GM19463 (cell line): ENCODE measurements around the gene PRKCB.

Source experiments
- ATAC-seq: cut with Tn5 transposase; IDR thresholded peaks from one replicate; pipeline ENCODE4 v1.9.1; 2021; ENCODE audit warnings: mild to moderate bottlenecking, moderate library complexity; ENCODE audit not compliant: unreplicated experiment

The PRKCB gene

DNA sequence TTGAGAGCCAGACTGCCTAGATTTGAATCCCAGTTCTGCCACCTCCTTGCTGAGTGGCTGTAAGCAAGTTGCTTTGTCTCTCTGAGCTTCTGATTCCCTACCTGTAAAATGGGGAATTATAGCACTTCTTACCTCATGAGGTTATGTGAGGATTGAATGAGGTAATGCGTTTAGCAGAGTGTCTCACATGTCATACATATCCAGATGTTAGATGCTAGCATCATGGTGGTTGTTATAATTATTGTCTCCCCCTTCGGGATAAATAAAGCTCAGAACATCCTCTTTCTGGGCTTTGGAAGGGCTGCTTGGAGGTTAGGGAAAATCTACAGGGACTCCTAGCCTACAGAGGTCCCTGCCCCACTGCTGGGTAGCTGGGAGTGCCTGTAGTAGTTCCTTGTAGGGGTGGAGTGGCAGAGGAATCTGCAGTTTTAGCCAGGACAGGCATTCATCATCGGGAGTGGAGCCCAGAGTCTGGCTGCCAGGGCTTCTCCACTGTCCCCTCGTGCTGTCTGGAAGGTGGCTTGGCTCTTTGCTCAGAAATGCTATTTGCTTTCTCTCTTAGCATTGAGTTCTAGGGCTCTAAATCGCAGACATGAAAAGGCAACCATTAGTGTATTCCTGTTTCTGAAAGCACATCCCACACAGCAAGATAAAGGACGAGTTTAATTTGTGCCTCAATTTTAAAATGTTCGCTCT is 282.5 kb downstream of the PRKCB start:
- ATAC-seq = no peak

DNA sequence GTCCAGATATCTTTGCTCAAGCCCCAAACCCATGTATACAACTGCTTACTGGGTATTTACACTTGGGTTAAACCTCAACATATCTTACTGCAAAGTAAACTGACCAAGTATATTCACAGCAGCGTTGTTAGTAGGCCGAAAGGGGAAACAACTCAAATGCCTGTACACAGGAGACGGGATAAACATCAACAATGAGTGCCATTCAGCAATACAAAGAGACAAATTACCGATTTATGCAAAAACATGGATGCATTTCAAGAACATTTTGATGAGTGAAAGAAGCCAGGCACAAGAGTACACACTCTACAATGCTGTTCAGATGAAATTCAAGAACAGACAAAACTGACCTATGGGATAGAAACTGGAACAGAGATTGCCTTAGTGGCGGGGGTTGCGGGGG is 284.0 kb downstream of the PRKCB start:
- no peak for ATAC-seq

DNA sequence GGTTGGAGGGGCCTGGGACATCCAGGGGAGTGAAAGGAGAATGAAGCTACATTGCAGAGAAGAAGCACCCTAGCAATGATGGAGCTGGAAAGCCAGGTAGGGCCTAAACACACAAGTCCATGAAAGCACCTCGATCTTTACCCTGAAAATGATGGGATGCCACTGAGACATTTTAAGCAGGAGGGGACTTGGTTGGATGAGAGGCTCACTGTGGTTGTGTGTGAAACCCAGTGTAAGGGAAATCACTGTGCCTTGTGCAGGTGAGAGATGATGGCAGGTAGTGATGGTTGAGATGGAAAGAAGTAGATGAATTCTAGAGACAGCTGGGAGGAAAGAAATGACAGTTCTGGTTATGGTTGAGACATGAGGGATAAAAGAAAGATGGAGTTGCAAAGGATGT is 287.5 kb downstream of the PRKCB start:
- ATAC-seq = no peak

GRCh38 chr16:24124291-24124690 is 288.5 kb downstream of the PRKCB start:
- no peak for ATAC-seq

DNA sequence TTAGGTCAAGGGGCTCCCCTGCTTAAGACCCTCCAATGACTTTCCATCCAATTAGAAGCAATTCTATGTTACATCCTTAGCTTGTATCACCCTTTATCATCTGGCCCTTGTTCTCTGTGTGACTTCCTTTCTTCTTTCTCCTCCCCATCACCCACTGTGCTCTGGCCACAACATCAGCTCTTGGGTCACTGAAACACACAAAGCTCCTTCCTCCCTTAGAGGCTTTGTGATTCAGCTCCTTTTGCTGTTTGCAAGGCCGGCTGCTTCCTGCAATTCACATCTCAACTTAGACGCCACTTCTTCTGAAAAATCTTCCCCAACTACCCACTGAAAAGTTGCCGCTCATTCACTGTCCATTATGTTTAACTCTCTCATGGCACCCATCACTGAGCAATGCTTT is 289.4 kb downstream of the PRKCB start:
- no peak for ATAC-seq

- no peak for ATAC-seq
Observed at GRCh38 chr16:24129412-24129918, 293.7 kb downstream of the PRKCB start.

GRCh38 chr16:24130494-24131085 is 294.8 kb downstream of the PRKCB start:
- ATAC-seq = no peak

GRCh38 chr16:24131294-24131693 is 295.5 kb downstream of the PRKCB start:
- no peak for ATAC-seq

- no peak for ATAC-seq
Observed at GRCh38 chr16:24132048-24132796, 296.4 kb downstream of the PRKCB start.

DNA sequence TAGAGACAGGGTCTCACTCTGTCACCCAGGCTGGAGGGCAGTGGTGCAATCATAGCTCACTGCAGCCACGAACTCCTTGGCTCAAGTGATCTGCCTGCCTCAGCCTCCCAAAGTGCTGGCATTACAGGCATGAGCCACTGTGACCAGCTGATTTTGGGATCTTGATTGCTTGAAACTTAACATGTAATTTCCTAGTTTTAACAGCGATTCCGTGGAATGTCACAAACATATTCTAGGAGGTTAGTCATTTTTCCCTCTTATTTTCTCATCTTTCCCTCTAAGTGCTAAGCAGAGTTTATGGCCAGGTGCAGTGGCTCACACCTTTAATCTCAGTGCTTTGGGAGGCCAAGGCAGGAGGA is 297.0 kb downstream of the PRKCB start:
- no peak for ATAC-seq

GRCh38 chr16:24135624-24136565 is 300.1 kb downstream of the PRKCB start:
- ATAC-seq = no peak

DNA sequence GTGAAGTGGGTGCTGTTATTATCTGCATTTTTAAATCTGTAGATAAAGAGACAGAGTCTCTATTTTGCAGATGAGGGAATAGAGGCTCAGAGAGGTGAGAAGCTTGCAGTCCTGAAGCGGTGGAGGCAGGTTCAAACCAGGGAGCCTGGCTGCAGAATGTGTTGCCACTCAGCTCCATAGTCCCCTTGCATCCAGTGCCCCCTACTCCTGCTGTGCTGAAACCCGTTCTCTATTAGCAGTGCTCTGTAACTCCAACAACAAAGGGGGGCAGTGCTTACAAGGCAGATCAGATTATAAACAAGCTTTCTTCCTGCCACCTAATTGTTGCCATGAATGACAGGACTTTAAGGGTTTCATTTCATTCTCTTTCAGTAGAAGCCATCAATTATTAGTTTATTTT is 302.2 kb downstream of the PRKCB start:
- ATAC-seq = no peak

DNA sequence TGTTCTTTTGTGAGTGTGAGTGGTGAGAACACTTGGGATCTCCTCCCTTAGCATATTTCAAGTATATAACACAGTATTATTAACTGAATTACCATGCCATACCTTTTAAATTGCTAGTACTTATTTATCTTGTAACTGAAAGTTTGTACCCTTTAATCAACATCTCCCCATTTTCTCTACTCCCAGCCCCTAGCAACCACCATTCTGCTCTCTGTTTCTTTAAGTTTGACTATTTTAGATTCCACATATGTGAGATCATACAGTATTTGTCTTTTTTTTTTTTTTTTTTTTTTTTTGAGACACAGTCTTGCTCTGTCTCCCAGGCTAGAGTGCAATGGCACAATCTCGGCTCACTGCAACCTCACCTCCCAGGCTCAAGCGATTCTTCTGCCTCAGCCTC is 302.8 kb downstream of the PRKCB start:
- no peak for ATAC-seq

- no peak for ATAC-seq
Observed at GRCh38 chr16:24139282-24139681, 303.5 kb downstream of the PRKCB start.

GRCh38 chr16:24140730-24141129 is 304.9 kb downstream of the PRKCB start:
- ATAC-seq = no peak

DNA sequence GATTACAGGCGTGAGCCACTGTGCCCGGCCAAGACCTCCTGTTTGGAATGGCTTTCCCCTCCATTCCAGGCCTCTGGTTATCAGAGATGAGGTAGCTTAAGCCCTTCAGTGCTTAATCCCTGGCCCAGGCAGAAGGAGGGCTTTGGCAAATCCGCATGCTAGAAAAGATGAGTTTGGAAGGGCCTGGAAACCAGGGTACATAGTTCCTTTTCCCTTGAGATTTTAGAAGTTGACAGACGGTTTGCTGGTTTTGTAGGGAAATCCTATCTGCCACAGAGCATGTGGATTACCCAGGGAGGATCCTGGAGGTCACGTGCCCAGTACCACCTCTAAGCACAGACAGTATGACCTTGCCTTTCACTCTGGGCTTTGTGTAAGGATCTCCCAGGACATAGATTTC is 305.7 kb downstream of the PRKCB start:
- ATAC-seq = no peak

GRCh38 chr16:24141917-24142316 is 306.1 kb downstream of the PRKCB start:
- ATAC-seq = no peak

GRCh38 chr16:24145927-24146326 is 310.1 kb downstream of the PRKCB start:
- ATAC-seq = no peak

- no peak for ATAC-seq
Observed at GRCh38 chr16:24146518-24146917, 310.7 kb downstream of the PRKCB start.

GRCh38 chr16:24149102-24149501 is 313.3 kb downstream of the PRKCB start:
- ATAC-seq = no peak

DNA sequence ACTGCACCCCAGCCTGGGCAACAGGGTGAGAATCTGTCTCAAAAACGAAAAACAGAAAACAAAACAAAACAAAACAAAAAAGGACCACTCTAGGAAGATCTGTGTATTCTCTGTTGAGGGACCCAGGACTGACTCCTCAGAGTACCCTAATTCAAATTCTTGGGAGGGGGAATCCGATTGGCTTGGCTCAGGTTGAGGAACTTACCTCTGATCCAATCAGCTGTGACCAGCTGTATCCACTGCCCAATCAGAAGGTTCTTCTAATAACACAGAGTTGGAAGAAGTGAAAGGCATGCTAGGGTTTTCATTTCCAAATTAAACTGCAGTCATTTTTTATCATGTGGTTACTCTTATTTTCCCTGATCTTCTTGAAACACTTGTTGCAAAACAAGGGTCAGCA is 314.5 kb downstream of the PRKCB start:
- ATAC-seq = no peak
